HUES64 (cell line): ENCODE data around the gene UQCC5.

Experiments
- H3K27ac ChIP-seq: 2 replicates; pipeline ENCODE4 v1.7.0; 2013; ENCODE audit warnings: low read depth, low read length, inconsistent platforms
- H3K27me3 ChIP-seq: 2 replicates; pipeline ENCODE4 v1.6.1; 2013; ENCODE audit warnings: mild to moderate bottlenecking, low read length; ENCODE audit not compliant: insufficient read depth
- H3K36me3 ChIP-seq: 2 replicates; pipeline ENCODE4 v1.6.1; 2013; ENCODE audit warnings: mild to moderate bottlenecking, low read length; ENCODE audit not compliant: insufficient read depth
- H3K4me1 ChIP-seq: 2 replicates; pipeline ENCODE4 v1.6.1; 2013; ENCODE audit warnings: mild to moderate bottlenecking, low read length, moderate library complexity; ENCODE audit not compliant: insufficient read depth
- H3K4me3 ChIP-seq: 2 replicates; pipeline ENCODE4 v1.5.1; 2013; ENCODE audit warnings: mild to moderate bottlenecking, low read length, moderate library complexity
- H3K9ac ChIP-seq: 2 replicates; pipeline ENCODE4 v1.6.1; 2013; ENCODE audit warnings: mild to moderate bottlenecking, low read depth, low read length
- H3K9me3 ChIP-seq: 2 replicates; pipeline ENCODE4 v1.6.1; 2013; ENCODE audit warnings: low read depth, low read length; ENCODE audit not compliant: insufficient read depth
- WGBS: fragments of 150-250, 120-280 bp; methylation state at CpG from one replicate; pipeline ENCODE4 v1.1.7; 2013; ENCODE audit warnings: missing lambda C conversion rate; 5-methylcytosine and 5-hydroxymethylcytosine counted together

Gene UQCC5

DNA sequence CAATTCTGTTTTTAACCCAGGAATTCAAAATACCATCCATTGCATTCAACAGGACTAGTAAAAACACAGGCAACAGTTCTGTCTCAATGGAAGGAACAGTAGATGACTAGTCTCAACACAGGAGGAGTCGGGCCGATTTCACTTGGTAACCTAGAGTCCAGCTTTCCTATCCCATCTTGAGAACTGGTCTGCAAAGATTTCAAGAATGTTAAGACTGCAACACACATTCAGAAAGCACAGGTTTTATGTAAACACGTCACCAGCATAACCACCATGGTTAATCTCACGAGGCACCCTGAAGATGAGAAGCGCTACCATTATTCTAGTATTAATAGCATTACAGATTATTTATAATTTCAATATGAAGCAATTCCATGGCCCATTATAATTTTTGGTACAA lies 22.0 kb downstream of the UQCC5 start:
- peaks cover 83% of the 10 kb centered on the region for H3K36me3 ChIP-seq
- no peaks in the 10 kb centered on the region for H3K9me3 ChIP-seq
- H3K4me1 ChIP-seq, result peaks cover 5% of the 10 kb centered on the region; the same call in 1 of the 2 replicates
- no peak overlapping the region for H3K4me3 ChIP-seq
- no peak overlapping the region for H3K27ac ChIP-seq
- 97% methylated on average over 4 of the region's 5 CpGs for WGBS
- H3K9ac ChIP-seq, result no peak overlapping the region
- no peaks in the 10 kb centered on the region for H3K27me3 ChIP-seq

- peaks cover 5% of the 10 kb centered on the region; the same call in 1 of the 2 replicates for H3K4me1 ChIP-seq
- no peaks in the 10 kb centered on the region for H3K9me3 ChIP-seq
- WGBS, result 96% methylated on average over 3 of the region's 4 CpGs
- no peak overlapping the region for H3K4me3 ChIP-seq
- H3K27me3 ChIP-seq, result no peaks in the 10 kb centered on the region
- peaks cover 79% of the 10 kb centered on the region for H3K36me3 ChIP-seq
- no peak overlapping the region for H3K27ac ChIP-seq
- H3K9ac ChIP-seq, result no peak overlapping the region
Measured at GRCh38 chr3:52561028-52561747, 24.8 kb downstream of the UQCC5 start.

DNA sequence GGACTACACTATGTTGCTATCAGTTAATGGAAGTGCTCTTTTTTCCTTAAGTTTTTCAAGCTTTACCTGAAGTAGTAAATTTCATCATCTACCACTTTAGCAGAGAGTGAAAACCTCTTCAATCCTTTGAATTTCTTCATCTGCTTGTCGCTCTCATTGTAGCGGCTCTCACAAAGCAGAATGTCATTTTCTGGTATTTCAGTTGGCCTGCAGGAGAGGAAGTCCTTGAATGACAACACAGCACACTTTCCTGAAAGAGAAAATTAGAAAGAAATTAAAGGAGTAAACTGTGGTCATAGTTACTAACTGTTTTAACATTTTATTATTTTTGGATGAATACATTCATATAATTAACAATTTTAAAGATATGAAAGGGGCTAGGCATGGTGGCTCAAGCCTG lies 27.6 kb downstream of the UQCC5 start:
- no peaks in the 10 kb centered on the region for H3K4me1 ChIP-seq
- H3K4me3 ChIP-seq, result no peak overlapping the region
- no peak overlapping the region for H3K9ac ChIP-seq
- no peaks in the 10 kb centered on the region for H3K9me3 ChIP-seq
- no peak overlapping the region for H3K27ac ChIP-seq
- H3K27me3 ChIP-seq, result no peaks in the 10 kb centered on the region
- WGBS, result 96% methylated on average over 2 of the region's 2 CpGs
- peaks cover 60% of the 10 kb centered on the region for H3K36me3 ChIP-seq

DNA sequence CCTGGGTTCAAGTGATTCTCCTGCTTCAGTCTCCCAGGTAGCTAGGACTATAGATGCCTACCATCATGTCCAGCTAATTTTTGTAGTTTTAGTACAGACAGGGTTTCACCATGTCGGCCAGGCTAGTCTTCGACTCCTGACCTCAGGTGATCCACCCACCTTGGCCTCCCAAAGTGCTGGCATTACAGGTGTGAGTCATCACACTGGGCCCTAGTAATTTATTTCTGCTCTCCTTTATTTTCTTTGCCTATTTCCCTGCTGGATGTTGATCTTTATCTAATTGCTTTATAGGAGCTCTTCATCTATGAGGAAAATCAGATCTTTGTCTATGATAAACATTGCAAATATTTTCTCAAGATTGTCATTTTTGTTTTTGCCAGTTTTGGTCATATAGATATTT lies 31.7 kb downstream of the UQCC5 start:
- H3K27ac ChIP-seq, result no peak overlapping the region
- 90% methylated on average over 2 of the region's 2 CpGs for WGBS

GRCh38 chr3:52570076-52570475 lies 33.7 kb downstream of the UQCC5 start:
- H3K27me3 ChIP-seq, result no peaks in the 10 kb centered on the region
- no peak overlapping the region for H3K27ac ChIP-seq
- no peak overlapping the region for H3K9ac ChIP-seq
- peaks cover 36% of the 10 kb centered on the region for H3K36me3 ChIP-seq
- no peak overlapping the region for H3K4me3 ChIP-seq
- 90% methylated on average over 4 of the region's 4 CpGs for WGBS
- H3K9me3 ChIP-seq, result no peaks in the 10 kb centered on the region
- no peaks in the 10 kb centered on the region for H3K4me1 ChIP-seq

More for the DNA sequence above, 31.7 kb downstream of the UQCC5 start:
- no peaks in the 10 kb centered on the region for H3K9me3 ChIP-seq
- H3K27me3 ChIP-seq, result no peaks in the 10 kb centered on the region
- no peak overlapping the region for H3K9ac ChIP-seq
- no peak overlapping the region for H3K4me3 ChIP-seq
- peaks cover 35% of the 10 kb centered on the region for H3K36me3 ChIP-seq
- no peaks in the 10 kb centered on the region for H3K4me1 ChIP-seq

GRCh38 chr3:52572221-52572620 lies 35.8 kb downstream of the UQCC5 start:
- no peaks in the 10 kb centered on the region for H3K4me1 ChIP-seq
- H3K9me3 ChIP-seq, result no peaks in the 10 kb centered on the region
- no peaks in the 10 kb centered on the region for H3K27me3 ChIP-seq
- no peak overlapping the region for H3K27ac ChIP-seq
- no peak overlapping the region for H3K9ac ChIP-seq
- H3K4me3 ChIP-seq, result no peak overlapping the region
- peaks cover 49% of the 10 kb centered on the region for H3K36me3 ChIP-seq
- WGBS, result 88% methylated on average over 6 of the region's 6 CpGs

- 94% methylated on average over 6 of the region's 6 CpGs for WGBS
- no peak overlapping the region for H3K4me3 ChIP-seq
- H3K9me3 ChIP-seq, result no peaks in the 10 kb centered on the region
- no peak overlapping the region for H3K27ac ChIP-seq
- H3K27me3 ChIP-seq, result no peaks in the 10 kb centered on the region
- no peaks in the 10 kb centered on the region for H3K4me1 ChIP-seq
- peaks cover 64% of the 10 kb centered on the region for H3K36me3 ChIP-seq
- no peak overlapping the region for H3K9ac ChIP-seq
Measured at GRCh38 chr3:52574056-52574965, 37.9 kb downstream of the UQCC5 start.
